HFF-Myc (cell line): ENCODE results near the gene UBE4A.
A peak's percentile ranks its signal among the peaks of the same experiment; 100 is the strongest.

Experiments
- DNase-seq: peaks from one replicate; pipeline ENCODE4 v3.0.0-alpha.2; 2011; ENCODE audit warnings: low read depth; ENCODE audit errors: extremely low read depth
- H3K4me3 ChIP-seq: replicated peaks from 2 replicates; pipeline ENCODE4 v1.5.1; 2011; ENCODE audit warnings: low read depth, mild to moderate bottlenecking, control low read depth, low read length
- CTCF ChIP-seq: IDR thresholded peaks from 2 replicates; pipeline ENCODE4 v1.5.1; 2012; ENCODE audit warnings: mild to moderate bottlenecking, low read depth, low read length, control low read depth; ENCODE audit errors: missing control alignments

UBE4A gene

GRCh38 chr11:118435893-118436624 is 76.7 kb downstream of the UBE4A start, which contains the start of gene KMT2A:
KMT2A (plus strand) TSS chr11:118436492; CDS start chr11:118436513, 21 bp downstream.
- peak within 1 kb of the TSS; percentile 92 for H3K4me3 ChIP-seq
- TF ChIP-seq CTCF, result no peak
- peak; percentile 78 for DNase-seq

- TF ChIP-seq CTCF, result no peak
- no peak for DNase-seq
- peak overlapping the region; percentile 92 for H3K4me3 ChIP-seq
Measured at GRCh38 chr11:118436639-118437207, 77.3 kb downstream of the UBE4A start.

- peak overlapping the region; percentile 92 for H3K4me3 ChIP-seq
- DNase-seq, result no peak
- TF ChIP-seq CTCF, result no peak
Measured at GRCh38 chr11:118437208-118438125, 78.1 kb downstream of the UBE4A start.

GRCh38 chr11:118438314-118438931 is 79.0 kb downstream of the UBE4A start:
- peak overlapping the region; percentile 92 for H3K4me3 ChIP-seq
- DNase-seq, result no peak
- TF ChIP-seq CTCF, result no peak

- H3K4me3 ChIP-seq, result no peak overlapping the region
- DNase-seq, result no peak
- no peak for TF ChIP-seq CTCF
Measured at GRCh38 chr11:118439646-118440045, 80.2 kb downstream of the UBE4A start.

GRCh38 chr11:118441770-118442275 is 82.4 kb downstream of the UBE4A start:
- no peak for TF ChIP-seq CTCF
- DNase-seq, result no peak
- H3K4me3 ChIP-seq, result no peak overlapping the region
